ENCODE data around the gene PNPLA2.
A peak's percentile ranks its signal among the peaks of the same experiment; 100 is the strongest.

Gene PNPLA2

GRCh38 chr11:829176-829846 is 10.6 kb downstream of the PNPLA2 start:
- DNase-seq = no peak

GRCh38 chr11:829847-830294 is 11.2 kb downstream of the PNPLA2 start:
- DNase-seq = no peak

GRCh38 chr11:830295-831117 is 11.8 kb downstream of the PNPLA2 start:
- DNase-seq = peak in 9 of 58 donors; percentile 26 to 48 (median 35)

- DNase-seq = no peak
These were observed 12.6 kb downstream of the PNPLA2 start for GRCh38 chr11:831118-831864.

- DNase-seq = no peak
These were observed 13.3 kb downstream of the PNPLA2 start for GRCh38 chr11:831961-832528.

GRCh38 chr11:832529-833113 is 13.9 kb downstream of the PNPLA2 start, which contains the start of gene CD151:
CD151 (plus strand) TSS chr11:832952; CDS start chr11:836070, 3,118 bp downstream.
- DNase-seq = peak in 3 of 58 donors; percentile 26 to 44 (median 35)

GRCh38 chr11:833114-833791 is 14.5 kb downstream of the PNPLA2 start:
- no peak for DNase-seq

GRCh38 chr11:833849-834311 is 15.2 kb downstream of the PNPLA2 start:
- no peak for DNase-seq

- DNase-seq = peak in 14 of 58 donors; percentile 24 to 85 (median 43)
These were observed 15.9 kb downstream of the PNPLA2 start for GRCh38 chr11:834371-835316.

GRCh38 chr11:836274-836673 is 17.6 kb downstream of the PNPLA2 start:
- no peak for DNase-seq

GRCh38 chr11:836700-837099 is 18.0 kb downstream of the PNPLA2 start:
- DNase-seq = no peak

GRCh38 chr11:837189-837989 is 18.7 kb downstream of the PNPLA2 start:
- DNase-seq = no peak

GRCh38 chr11:837990-838307 is 19.2 kb downstream of the PNPLA2 start:
- no peak for DNase-seq

- DNase-seq = no peak
These were observed 19.9 kb downstream of the PNPLA2 start for GRCh38 chr11:838441-839279.

GRCh38 chr11:839280-839623 is 20.5 kb downstream of the PNPLA2 start:
- no peak for DNase-seq

- no peak for DNase-seq
These were observed 21.3 kb downstream of the PNPLA2 start for GRCh38 chr11:839875-840617.

- no peak for DNase-seq
These were observed 23.3 kb downstream of the PNPLA2 start for GRCh38 chr11:841981-842369.
